Limb (tissue), 2 donors: ENCODE data around the gene POLR2L.

ENCODE experiments used
- DNase-seq, 2 donors: peaks; one replicate each; pipeline ENCODE4 v3.0.0-alpha.2; 2016; ENCODE audit errors: extremely low spot score in 2 of 2

The POLR2L gene

DNA sequence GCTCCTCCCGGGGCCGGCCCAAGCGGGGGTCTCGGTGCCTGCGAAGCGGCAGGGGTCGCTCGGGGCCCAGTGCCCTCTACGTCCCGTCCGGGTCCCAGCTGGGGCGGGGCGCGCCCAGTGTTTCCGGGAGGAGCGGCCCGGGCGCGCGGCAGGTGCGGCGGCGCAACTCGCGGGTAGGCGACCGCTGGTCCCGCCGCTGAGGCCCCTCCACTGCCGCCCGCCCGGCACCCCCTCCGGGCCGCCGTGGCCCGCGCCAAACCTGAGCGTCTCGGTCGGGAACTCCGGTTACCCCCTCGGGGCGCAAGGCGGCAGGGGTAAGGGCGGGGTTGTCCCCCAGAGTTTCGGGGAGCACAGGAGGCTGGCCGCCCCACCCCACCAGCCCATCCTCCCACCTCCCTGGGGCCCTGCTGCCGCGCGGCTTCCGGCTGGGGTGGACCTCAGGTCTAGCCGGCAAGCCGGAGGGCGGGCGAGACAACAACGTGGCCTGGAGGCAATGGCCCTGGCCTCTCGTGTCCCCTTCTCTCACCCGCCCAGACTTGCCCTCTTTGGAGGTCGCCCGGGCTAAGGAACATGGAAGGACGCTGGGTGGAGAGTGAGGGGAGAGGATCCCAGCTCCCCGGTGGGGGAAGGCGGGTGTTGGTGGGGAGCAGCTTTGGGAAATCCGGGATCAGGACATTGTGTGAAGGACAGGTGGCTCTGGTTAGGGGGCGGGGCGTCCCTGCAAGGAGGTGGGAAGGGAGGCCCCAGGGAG, 15.0 kb downstream of the POLR2L start:
- DNase-seq, result no peak

DNA sequence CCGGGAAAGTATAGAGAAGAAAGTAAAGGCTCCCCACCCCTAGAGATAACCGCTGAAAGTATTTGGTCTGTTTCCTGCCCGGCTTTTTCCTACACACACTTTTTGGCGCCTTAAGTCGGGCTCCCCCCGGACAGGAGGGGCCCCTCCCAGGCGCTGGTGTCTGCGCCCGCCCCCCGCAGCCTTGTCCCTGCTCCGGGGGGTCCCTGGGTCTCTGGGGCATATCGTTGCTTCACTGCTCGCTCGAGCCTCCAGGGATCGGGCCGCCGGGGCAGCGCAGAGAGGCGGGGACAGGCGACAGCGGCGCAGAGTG, 15.5 kb downstream of the POLR2L start:
- DNase-seq, result no peak

DNA sequence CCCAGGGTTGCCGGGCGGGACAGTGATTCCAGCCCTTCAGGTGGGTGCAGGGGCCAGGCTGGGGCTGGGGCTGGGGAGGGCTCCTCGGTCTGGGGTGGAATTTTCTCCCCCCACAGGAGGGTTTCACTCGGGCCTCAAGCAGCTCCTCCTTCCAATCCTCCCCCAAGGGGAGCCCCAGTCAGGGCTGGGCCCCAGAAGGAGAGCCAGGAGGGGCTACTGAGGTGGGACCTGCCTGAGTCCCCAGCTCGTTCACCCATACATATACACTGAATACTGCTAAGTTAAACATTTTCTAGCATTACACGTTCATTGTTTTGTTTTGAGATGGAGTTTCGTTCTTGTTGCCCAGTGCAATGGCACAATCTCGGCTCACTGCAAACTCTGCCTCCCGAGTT, 16.1 kb downstream of the POLR2L start:
- DNase-seq, result no peak

DNA sequence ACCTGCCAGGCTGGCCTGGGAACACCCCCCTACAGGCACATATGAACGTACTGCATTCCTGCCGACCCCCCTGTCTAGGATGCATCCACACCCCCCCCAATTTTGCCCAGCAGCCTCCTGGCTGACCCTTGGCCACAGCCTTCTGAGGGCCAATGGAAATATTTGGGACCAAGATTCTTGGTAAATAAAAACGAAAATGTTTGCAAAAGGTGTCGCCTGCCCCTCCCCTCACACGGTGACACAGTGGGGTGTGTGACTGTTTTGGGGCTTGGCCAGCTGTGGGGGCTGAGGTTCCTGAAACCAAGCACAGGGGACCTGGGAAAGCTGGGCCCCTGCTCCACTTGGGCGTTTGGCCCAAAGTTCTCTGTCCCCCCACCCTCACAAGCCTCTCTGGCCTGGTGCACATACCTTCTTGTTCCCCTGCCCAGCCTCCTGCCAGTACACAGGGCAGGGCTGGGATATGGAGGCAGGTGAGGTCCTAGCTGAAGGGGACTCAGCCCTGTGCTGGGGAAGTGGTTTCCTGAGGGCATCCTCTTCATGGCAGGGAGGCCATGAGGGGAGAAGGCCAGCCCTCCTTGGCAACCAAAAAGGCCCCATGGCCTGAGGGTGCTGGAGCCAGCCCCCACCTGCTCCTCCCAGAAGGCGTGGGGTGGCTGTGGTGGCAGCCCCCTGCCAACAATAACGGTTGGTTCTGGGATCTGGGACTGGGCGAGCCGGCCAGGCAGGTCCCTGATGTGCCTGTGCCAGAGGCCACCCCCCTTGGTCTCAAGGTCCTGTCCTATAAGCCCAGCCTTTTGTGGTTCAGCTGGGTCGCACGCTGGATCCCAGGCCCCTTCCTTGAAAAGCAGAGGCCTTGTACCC, 16.7 kb downstream of the POLR2L start:
- DNase-seq, result no peak

DNA sequence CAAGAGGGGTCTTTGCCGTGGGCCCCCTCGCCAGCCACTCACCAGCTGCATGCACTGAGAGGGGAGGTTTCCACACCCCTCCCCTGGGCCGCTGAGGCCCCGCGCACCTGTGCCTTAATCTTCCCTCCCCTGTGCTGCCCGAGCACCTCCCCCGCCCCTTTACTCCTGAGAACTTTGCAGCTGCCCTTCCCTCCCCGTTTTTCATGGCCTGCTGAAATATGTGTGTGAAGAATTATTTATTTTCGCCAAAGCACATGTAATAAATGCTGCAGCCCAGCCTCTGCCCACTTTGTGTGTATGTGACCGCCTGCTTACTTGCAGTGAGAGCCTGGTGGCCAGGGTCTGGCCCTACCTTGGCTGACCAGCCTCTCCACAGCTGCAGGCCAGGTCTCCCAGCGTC, 17.4 kb downstream of the POLR2L start:
- DNase-seq, result no peak

DNA sequence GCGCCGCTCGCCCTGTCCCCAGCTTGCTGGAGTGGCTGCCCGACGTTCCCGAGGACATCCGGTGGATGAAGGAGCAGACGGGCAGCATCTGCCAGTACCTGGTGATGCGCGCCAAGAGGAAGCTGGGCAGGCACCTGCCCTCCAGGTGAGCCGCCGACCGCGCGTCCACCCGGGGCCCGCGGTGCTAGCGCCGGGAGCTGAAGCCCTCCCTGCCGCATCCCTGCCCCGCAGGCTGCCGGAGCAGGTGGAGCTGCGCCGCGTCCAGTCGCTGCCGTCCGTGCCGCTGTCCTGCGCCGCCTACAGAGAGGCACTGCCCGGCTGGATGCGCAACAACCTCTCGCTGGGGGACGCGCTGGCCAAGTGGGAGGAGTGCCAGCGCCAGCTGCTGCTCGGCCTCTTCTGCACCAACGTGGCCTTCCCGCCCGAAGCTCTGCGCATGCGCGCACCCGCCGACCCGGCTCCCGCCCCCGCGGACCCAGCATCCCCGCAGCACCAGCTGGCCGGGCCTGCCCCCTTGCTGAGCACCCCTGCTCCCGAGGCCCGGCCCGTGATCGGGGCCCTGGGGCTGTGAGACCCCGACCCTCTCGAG, 17.9 kb downstream of the POLR2L start:
- peak in 1 of 2 donors; percentile 76 for DNase-seq

DNA sequence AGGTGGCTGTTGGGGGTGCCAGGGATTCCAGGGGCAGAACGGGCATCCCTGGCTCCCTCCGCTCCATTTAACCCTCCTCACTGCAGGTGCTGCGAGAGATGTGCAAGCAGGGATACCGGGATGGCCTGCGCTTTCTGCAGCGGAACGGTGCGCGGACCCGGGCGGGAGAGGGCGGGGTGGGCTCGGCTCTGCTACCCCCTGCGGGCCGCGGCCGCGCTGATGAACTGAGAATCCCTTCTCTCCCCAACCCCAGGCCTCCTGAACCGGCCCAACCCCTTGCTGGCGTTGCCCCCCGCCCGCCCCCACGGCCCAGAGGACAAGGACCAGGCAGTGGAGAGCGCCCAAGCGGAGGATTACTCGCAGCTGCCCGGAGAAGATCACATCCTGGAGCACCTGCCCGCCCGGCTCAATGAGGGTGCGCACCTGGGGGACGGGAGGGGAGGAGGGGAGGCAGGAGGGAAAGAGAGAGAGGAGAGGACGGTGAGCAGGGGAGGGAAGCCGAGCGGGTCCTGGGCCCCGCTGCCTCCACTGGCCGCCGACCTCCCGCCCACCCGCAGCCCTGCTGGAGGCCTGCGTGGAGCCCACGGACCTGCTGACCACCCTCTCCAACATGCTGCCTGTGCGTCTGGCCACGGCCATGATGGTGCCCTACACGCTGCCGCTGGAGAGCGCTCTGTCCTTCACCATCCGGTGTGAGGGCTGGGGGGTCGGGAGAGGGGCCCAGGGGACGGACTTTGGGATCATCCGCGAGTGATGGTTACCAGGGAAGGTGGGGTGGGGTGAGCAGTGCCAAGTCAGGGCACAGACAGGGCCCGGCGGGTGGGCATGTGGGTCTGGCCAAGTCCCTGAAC, 18.7 kb downstream of the POLR2L start:
- DNase-seq, result no peak

DNA sequence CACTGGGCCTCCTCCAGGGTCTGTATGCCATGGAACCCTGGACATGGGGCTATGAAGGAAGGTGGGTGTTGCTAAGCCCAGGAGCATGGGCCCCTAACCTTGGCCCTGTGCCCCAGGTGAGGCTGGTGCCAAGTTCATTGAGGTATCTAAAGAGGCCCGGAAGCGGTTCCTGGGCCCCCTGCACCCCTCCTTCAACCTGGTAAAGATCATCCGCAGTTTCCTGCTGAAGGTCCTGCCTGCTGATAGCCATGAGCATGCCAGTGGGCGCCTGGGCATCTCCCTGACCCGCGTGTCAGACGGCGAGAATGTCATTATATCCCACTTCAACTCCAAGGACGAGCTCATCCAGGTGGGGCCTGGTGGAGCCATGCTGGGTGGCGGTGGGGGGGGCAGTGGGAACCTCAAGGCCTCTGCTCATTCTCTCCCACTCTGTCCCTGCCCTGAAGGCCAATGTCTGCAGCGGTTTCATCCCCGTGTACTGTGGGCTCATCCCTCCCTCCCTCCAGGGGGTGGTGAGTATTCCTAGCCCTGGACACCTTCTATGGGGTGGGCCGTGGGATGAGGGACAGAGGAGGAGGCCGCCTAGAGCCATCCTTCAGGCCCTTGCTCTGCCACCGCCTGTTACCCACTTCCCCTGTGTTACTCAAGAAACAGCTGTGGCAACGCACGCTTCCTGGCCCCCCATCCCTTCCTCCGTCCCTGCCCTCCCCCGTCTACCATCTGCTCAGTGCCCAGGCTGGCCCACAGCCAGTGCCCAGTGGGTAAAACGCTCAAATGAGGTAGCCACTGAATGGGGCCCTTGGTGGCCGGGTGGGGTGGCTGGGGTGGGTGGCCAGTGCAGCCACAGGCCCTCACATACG, 20.6 kb downstream of the POLR2L start:
- DNase-seq, result no peak

DNA sequence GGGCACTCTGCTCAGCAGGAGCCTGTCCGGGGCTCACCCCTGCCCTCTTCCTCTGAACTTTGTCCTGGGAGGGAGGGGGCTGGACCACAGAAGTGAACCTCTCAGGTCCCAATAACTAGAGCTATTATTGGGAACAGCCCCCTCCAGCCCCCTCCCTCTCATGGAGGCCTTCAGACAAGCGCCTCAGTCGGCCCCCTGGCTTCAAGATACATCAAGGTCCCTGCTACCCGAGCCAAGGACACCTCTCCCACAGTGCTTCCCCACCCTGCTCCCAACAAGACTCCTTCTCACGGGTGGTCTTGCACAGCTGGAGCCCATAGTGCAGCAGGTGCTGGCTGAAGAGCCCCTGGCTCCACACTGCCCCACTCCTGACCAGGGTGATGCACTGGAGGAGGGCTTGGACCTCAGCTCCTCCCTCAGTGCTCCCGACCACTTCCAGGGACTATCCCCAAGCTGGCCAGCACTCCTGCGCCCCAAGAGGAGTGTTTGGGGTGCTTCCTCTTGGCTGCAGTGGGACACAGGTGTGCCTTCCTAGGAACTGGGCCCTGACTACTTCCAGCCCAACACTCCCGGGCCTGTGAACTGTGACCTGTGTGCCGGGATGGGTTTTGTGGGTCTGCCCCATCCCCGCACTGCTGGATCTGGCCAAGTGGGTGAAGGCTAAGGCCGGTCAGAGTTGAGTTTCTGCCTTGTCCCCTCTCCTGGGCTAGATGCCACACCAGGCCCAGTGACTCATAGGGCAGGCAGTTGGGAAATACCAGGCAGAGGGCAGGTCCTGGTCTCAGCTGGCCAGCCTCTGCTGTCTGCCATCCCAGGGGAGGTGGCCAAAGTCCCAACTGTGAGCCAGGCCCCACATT, 21.4 kb downstream of the POLR2L start:
- no peak for DNase-seq

DNA sequence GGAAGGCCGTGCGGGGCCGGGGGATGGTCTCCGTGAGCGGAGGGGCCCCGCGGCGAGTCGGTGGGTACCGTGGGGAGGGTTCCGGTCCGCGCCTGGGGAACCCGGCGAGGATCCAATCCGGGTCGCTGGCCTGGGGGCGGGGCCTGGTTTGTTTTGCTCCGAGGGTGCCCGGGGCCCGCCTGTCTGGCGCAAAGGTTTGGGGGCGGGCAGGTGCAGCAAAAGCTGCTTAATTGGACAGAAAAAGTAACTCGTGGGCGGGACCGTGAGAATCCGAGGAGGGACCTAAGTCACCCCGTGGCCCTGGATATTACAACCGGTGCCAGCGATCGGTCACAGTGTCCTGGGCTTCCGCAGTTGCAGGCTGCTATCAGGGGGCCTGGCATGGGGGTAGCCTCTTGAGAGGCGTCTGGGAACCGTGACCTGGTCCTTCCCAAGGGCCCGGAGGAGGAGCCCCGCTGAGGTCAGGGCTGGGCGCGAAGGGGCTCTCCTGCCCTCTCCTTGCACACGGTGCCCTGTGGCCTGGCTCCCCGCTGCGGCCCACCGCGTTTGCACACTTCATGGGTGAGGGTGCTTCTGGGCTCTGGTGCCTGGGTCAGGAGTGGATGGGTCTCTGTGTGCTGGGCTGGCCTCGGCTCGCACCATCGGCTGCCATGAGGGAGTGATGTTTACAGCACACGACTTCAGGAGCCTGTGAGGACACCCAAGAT, 22.2 kb downstream of the POLR2L start:
- no peak for DNase-seq

DNA sequence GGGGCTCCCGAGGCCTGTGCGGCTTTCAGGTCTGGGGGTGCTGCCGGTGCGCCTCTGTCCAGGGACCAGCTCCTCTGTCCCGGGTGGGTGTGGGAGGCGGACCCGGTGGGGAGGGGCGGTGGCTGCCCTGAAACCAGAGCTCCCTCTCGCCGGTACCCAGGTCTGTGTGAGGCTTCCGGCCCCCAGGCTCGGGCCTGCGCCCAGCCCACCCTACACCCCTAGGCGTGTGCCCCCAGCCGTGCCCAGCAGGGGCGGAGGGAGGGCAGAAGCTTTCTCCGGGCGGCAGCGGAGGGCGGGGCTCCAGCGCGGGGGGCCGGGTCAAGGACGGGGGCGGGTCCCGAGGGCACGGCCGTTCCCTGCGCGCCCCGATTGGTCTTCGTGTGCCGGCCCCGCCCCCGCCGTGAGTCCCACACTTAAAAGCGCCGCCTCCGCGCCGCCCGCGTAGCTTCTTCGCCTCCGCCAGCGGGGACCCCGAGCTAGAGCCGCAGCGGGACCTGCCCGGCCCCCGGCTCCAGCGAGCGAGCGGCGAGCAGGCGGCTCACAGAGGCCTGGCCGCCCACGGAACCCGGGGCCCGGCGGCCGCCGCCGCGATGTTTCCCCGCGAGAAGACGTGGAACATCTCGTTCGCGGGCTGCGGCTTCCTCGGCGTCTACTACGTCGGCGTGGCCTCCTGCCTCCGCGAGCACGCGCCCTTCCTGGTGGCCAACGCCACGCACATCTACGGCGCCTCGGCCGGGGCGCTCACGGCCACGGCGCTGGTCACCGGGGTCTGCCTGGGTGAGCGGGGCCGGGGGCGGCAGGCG, 23.0 kb downstream of the POLR2L start:
- DNase-seq, result peak; percentile 90 to 93

DNA sequence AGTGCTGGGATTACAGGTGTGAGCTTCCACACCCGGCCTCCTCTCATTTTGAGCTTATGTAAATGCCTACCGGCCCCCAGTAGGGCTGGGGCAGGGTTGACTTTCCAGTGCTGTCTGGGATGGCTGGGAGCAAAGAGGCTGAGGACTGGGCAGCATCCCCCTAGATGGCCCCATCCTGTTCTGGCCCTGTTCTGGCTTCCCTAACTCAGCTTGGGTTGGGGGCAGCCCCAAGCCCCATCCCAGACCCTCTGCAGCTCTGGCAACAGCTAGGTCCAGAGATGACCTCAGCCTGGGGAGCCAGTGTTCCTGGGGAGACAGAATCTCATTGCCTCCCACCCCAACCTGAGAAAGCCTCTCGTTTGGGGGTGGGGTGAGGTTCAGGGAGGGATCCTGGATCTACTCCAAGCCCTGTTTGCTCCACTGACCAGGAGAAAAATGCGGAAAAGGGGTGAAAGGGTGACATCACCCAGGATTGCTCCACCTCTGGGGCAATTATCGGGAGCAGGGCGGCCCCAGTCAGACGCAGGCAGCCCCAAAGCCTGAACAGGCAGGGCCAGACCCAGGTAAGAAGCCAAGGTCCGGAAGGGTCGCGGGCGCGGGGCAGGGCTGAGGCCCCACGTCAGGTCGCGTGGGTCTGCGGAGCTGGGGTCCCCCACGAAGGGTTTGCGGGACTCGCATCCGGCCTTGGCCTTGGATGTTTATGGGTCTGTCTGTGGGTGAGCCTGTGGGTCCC, 23.8 kb downstream of the POLR2L start, which contains the start of gene PNPLA2:
Gene PNPLA2 (plus strand): TSS at position 519 of the 733 bp plus-strand sequence. CDS start 805 bp downstream, outside the sequence.
- DNase-seq, result no peak

DNA sequence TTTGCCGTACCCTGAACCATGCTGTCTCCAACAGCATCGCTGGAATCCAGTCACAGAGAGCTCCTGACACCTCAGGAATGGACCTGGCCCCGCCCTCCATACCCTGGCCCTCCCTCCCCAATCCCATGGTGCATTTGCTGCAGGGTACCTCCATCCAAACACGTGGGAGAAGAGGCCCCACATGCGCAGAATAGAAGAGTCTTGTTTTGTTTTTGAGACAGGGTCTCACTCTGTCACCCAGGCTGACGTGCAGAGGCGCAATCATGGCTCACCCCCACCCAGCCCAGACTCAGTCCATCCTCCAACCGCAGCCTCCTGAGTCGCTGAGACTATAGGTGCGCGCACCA, 25.9 kb downstream of the POLR2L start:
- no peak for DNase-seq

DNA sequence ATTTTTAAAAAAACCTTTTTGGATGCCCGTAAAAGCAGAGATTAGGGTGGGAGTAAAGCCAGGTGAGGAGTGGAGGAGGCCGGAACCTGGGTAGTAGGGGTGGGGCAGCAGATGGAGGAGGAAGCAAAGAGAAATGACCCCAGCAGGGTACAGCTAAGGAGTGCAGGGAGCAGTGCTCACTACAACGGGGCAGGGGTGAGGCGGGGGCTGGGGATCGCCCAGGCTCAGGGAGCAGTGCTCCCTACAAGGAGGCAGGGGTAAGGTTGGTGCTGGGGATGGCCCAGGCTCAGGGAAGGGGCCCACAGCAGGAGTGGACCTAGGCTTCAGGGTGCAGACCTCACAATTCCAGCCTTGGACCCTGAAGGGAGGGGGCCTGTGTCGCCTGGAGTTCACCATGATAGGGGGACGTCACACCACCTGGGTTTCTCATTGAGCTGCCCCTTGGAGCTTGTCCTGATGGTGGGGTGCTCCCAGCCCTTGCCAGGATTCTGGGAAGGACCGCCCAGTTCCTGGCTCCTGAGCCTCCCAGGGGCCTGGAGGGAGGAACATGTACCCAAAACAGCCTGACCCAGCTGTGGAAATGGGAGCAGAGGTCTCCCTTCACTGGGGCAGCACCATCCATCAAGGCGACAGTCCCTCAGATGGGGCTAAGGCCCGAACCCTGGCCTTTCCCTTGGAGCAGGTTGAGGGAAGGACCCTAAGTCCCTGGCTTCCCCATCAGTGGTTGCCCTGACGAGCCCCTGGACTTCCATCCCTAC, 26.5 kb downstream of the POLR2L start:
- no peak for DNase-seq

DNA sequence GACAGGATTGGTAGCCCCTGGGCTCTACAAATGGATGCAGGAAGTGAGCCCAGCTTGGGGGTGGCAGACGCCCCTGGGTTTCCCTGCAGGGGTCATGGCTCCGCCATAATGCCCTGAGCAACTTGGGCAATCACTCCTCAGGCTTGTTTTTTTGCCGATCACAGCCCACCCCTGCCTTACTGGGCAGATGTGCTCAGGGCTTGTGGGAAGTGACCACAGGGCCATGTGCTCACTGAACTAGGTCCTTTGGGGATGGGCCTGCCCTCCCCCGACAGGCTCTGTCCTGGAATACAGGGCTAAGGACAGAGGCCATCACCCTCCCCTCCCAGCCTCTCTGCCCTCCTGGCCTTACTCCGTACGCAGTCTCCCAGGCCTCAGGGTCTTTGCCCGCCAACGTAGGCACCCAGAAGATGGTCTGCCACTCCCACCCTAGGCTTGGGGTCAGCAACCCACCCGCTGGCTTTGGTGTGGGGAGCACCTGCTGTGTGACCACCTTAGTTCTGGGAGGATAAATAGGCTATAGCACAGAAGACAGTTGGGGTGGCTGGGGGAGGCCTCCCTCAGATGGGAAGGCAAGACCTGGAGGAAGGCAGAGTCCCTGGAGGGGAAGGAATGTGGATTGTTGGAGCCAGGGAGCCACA, 28.8 kb downstream of the POLR2L start:
- DNase-seq, result no peak

DNA sequence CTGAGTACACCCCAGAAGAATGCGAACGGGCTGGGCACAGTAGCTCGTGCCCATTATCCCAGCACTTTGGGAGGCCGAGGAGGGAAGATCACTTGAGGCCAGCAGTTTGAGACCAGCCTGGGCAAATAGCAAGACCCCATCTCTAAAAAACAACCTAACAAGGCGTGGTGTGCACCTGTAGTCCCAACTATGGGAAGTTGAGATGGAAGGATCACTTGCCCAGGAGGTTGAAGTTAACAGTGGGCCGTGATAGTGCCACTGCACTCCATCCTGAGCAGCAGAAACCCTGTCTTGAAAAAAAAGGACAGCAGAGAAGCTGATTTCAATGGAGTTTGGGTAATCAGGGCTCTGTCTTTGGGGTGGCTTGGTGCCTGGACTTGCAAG, 29.3 kb downstream of the POLR2L start:
- DNase-seq, result no peak
